GM12875 (cell line): ENCODE measurements around the gene DPP10.

Source experiments
- H3K4me3 ChIP-seq: one replicate; pipeline ENCODE4 v1.5.1; 2011; ENCODE audit warnings: low read depth, low read length, control low read depth
- CTCF ChIP-seq: IDR thresholded peaks from 2 replicates; pipeline ENCODE4 v1.5.1; 2011; ENCODE audit warnings: low read depth, mild to moderate bottlenecking, control low read depth, inconsistent platforms, low read length, moderate library complexity, borderline replicate concordance; ENCODE audit not compliant: insufficient read depth

The DPP10 gene

GRCh38 chr2:115558725-115559124 lies 1116.3 kb downstream of the DPP10 start:
- TF ChIP-seq CTCF, result no peak
- H3K4me3 ChIP-seq, result no peak overlapping the region

- TF ChIP-seq CTCF, result no peak
- H3K4me3 ChIP-seq, result no peak overlapping the region
These were observed 1118.2 kb downstream of the DPP10 start for GRCh38 chr2:115560666-115561065.

GRCh38 chr2:115568643-115569042 lies 1126.2 kb downstream of the DPP10 start:
- no peak overlapping the region for H3K4me3 ChIP-seq
- no peak for TF ChIP-seq CTCF

- no peak for TF ChIP-seq CTCF
These were observed 1127.1 kb downstream of the DPP10 start for GRCh38 chr2:115569547-115569946.

GRCh38 chr2:115572746-115573145 lies 1130.3 kb downstream of the DPP10 start:
- no peak overlapping the region for H3K4me3 ChIP-seq
- TF ChIP-seq CTCF, result no peak

More at GRCh38 chr2:115569547-115569946, 1127.1 kb downstream of the DPP10 start:
- H3K4me3 ChIP-seq, result no peak overlapping the region

- TF ChIP-seq CTCF, result no peak
- H3K4me3 ChIP-seq, result no peak overlapping the region
These were observed 1131.3 kb downstream of the DPP10 start for GRCh38 chr2:115573756-115574155.

GRCh38 chr2:115574667-115575066 lies 1132.2 kb downstream of the DPP10 start:
- TF ChIP-seq CTCF, result no peak
- H3K4me3 ChIP-seq, result no peak overlapping the region
